H1 (cell line): ENCODE data around the gene IL17RD. TPM values are rescaled to one million over a fixed set of nuclear protein-coding genes. Genes with fewer than 3 reads are reported as not detected.
A peak's percentile ranks its signal among the peaks of the same experiment; 100 is the strongest.

ENCODE experiments used
- ATF3 ChIP-seq: IDR thresholded peaks from 2 replicates; pipeline ENCODE4 v1.6.1; 2011; ENCODE audit warnings: low read depth, mild to moderate bottlenecking, low read length; ENCODE audit not compliant: insufficient read depth
- CHD1 ChIP-seq: IDR thresholded peaks from 2 replicates; pipeline ENCODE4 v1.6.1; 2012; ENCODE audit warnings: low read depth, low read length, improper control_type of control experiment
- MAX ChIP-seq: IDR thresholded peaks from 2 replicates; pipeline ENCODE4 v1.6.1; 2012; ENCODE audit warnings: inconsistent platforms
- PHF8 ChIP-seq: fragments of 200-600 bp; sonication (generic); conservative IDR thresholded peaks from 2 replicates; pipeline ENCODE4 v1.7.1; 2012; ENCODE audit warnings: low read depth, mild to moderate bottlenecking, inconsistent platforms, low read length, moderate library complexity
- POLR2A ChIP-seq, 2 experiments: IDR thresholded peaks; 1 replicate in 1 of 2; 2 replicates in 1 of 2; pipeline ENCODE4 v1.6.1; 2011; ENCODE audit warnings: low read depth in 2 of 2, low read length in 2 of 2, mild to moderate bottlenecking in 2 of 2; ENCODE audit errors: control extremely low read depth in 1 of 2
- SIX5 ChIP-seq: IDR thresholded peaks from 2 replicates; pipeline ENCODE4 v1.6.1; 2011; ENCODE audit warnings: mild to moderate bottlenecking, low read depth, low read length
- SRF ChIP-seq: IDR thresholded peaks from 2 replicates; pipeline ENCODE4 v1.6.1; 2011; ENCODE audit warnings: mild to moderate bottlenecking, low read depth, low read length, moderate library complexity
- TAF7 ChIP-seq: optimal IDR thresholded peaks from 2 replicates; pipeline ENCODE3; 2011; ENCODE audit warnings: low read depth, mild to moderate bottlenecking, inconsistent platforms, low read length, moderate library complexity, borderline replicate concordance
- polyA plus RNA-seq, 7 experiments: library from polyadenylated mRNA; depleted of rRNA in 3 of 7; stranded (reverse) in 5 of 7; unstranded in 2 of 7; fragments of >200 nt in 5 of 7; fragments of 200-250 nt in 2 of 7; gene quantifications; 1 replicate in 5 of 7; 2 replicates in 1 of 7; 4 replicates in 1 of 7; pipeline versions ENCODE4 v1.2.1 to v1.2.3, GENCODE V29; 2011 to 2013; ENCODE audit warnings: missing spikeins in 2 of 7, mixed read lengths in 2 of 7
- total RNA-seq: library from RNA; stranded (reverse); fragmentation: NEBNext Ultra II Directional; extraction: Animal tissue kit (Norgen Biotek cat#: 25700); gene quantifications from 2 replicates; pipeline ENCODE4 v1.2.1, GENCODE V29; 2021

IL17RD gene
- total and polyA plus RNA-seq, 2 of the 8 experiments (the other 6 are each of a cell fraction or from before 2014, with no cell fraction given), result 10.9 to 48.9 TPM

- TF ChIP-seq PHF8, result no peak
- TF ChIP-seq POLR2A (IDR thresholded peaks at IDR 0.05; ENCODE audit: control extremely low read depth in 1 of 2, low read depth in 2 of 2, low read length in 2 of 2), result no peak
- TF ChIP-seq CHD1, result no peak
- TF ChIP-seq ATF3, result no peak
- TF ChIP-seq MAX, result peak; percentile 85
- no peak for TF ChIP-seq SIX5
- no peak for TF ChIP-seq SRF
- no peak for TF ChIP-seq TAF7
Measured at GRCh38 chr3:57100046-57100695, 65.0 kb downstream of the IL17RD start (continued).
